Smooth muscle cell (in vitro differentiated cells): ENCODE results near the gene TMCO4. TPM values are rescaled to one million over a fixed set of nuclear protein-coding genes. Genes with fewer than 3 reads are reported as not detected.

Experiments used
- DNase-seq: peaks from one replicate; lab custom pipeline; 2025; ENCODE audit not compliant: unreplicated experiment; lab: John Stamatoyannopoulos, UW
- H2AFZ ChIP-seq: fragments of 200-600 bp; sonication (generic); 2 replicates; pipeline ENCODE4 v1.6.0; 2016; ENCODE audit warnings: antibody characterized with exemption, low read depth, mild to moderate bottlenecking
- H3F3A ChIP-seq: fragments of 200-600 bp; sonication (generic); 2 replicates; pipeline ENCODE4 v1.6.0; 2017; ENCODE audit warnings: antibody characterized with exemption, low read depth
- H3K27ac ChIP-seq: fragments of 200-600 bp; sonication (generic); 2 replicates; pipeline ENCODE4 v1.5.1; 2016; ENCODE audit warnings: low read depth, mild to moderate bottlenecking
- H3K27me3 ChIP-seq: fragments of 200-600 bp; sonication (generic); 2 replicates; pipeline ENCODE4 v1.6.1; 2016; ENCODE audit warnings: low read depth, mild to moderate bottlenecking
- H3K36me3 ChIP-seq: fragments of 200-600 bp; sonication (generic); 2 replicates; pipeline ENCODE4 v1.5.1; 2016; ENCODE audit warnings: low read depth
- H3K4me1 ChIP-seq: fragments of 200-600 bp; sonication (generic); 2 replicates; pipeline ENCODE4 v1.5.1; 2016; ENCODE audit warnings: low read depth
- H3K4me2 ChIP-seq: fragments of 200-600 bp; sonication (generic); 2 replicates; pipeline ENCODE4 v1.6.0; 2016; ENCODE audit warnings: mild to moderate bottlenecking
- H3K4me3 ChIP-seq: fragments of 200-600 bp; sonication (generic); 2 replicates; pipeline ENCODE4 v1.5.1; 2016; ENCODE audit warnings: mild to moderate bottlenecking
- H3K79me2 ChIP-seq: fragments of 200-600 bp; sonication (generic); 2 replicates; pipeline ENCODE4 v1.6.0; 2016; ENCODE audit warnings: low read depth, mild to moderate bottlenecking
- H3K9ac ChIP-seq: fragments of 200-600 bp; sonication (generic); 2 replicates; pipeline ENCODE4 v1.6.0; 2016; ENCODE audit warnings: low read depth
- H3K9me3 ChIP-seq: fragments of 200-600 bp; sonication (generic); replicated peaks from 2 replicates; pipeline ENCODE4 v1.5.1; 2016; ENCODE audit warnings: low read depth
- H4K20me1 ChIP-seq: fragments of 200-600 bp; sonication (generic); 2 replicates; pipeline ENCODE4 v1.6.0; 2016; ENCODE audit warnings: low read depth
- WGBS: methylation state at CpG from one replicate; pipeline ENCODE4 v1.1.7; 2016; ENCODE audit warnings: low lambda C conversion rate; 5-methylcytosine and 5-hydroxymethylcytosine counted together
- polyA plus RNA-seq: library from polyadenylated mRNA; unstranded; fragments of >200 nt; fragmentation: Nextera tagmentation; extraction: Ambion mirVana; gene quantifications from 2 replicates; pipeline ENCODE4 v1.2.1, GENCODE V29; 2016
- total RNA-seq: library from RNA; depleted of rRNA; stranded (reverse); fragments of >200 nt; gene quantifications from 2 replicates; pipeline ENCODE4 v1.2.3, GENCODE V29; 2014
- TF ChIP-seq, protein P1 (sequence below): fragments of 200-600 bp; sonication (generic); IDR thresholded peaks from 2 replicates; pipeline ENCODE4 v1.5.1; 2017; ENCODE audit warnings: borderline replicate concordance, mild to moderate bottlenecking, antibody characterized with exemption; ENCODE audit not compliant: insufficient read depth, poor library complexity, severe bottlenecking

TMCO4 gene
- total and polyA plus RNA-seq, 2 experiments from 2014 or later, result 5.4 to 6.8 TPM

DNA sequence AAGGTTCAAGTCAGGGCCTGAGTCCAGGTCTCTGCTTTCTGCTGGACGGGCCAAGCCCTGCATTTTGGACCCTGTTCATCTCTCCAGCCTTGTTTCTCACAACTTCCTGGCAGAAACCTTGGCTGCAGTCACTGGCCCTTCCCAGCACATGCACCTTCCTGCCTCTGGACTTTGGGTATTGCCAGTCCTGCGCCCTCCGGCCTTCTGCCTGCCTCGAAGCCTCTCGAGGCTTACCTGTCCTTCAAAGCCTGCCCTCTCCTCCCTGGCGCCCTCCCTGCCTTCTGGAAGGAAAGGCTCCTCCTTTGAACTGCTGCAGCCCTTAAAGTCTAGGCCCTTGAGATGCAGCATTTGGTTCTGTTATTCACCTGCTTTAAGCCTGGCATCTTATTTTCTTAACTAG, 82.2 kb downstream of the TMCO4 start:
- Histone ChIP-seq H3K9ac (no peak overlapping the region), H3F3A (no peaks in the 10 kb centered on the region), H2AFZ (no peak overlapping the region), H3K79me2 (no peaks in the 10 kb centered on the region), H4K20me1 (no peaks in the 10 kb centered on the region), H3K4me2 (no peak overlapping the region), H3K4me3 (no peak overlapping the region), H3K4me1 (no peaks in the 10 kb centered on the region), H3K9me3 (no peaks in the 10 kb centered on the region), H3K27me3 (no peaks in the 10 kb centered on the region), H3K27ac (no peak overlapping the region), H3K36me3 (no peaks in the 10 kb centered on the region)
- 90% methylated on average over 6 of the region's 6 CpGs for WGBS
- no peak for DNase-seq
- TF ChIP-seq, protein P1, sequence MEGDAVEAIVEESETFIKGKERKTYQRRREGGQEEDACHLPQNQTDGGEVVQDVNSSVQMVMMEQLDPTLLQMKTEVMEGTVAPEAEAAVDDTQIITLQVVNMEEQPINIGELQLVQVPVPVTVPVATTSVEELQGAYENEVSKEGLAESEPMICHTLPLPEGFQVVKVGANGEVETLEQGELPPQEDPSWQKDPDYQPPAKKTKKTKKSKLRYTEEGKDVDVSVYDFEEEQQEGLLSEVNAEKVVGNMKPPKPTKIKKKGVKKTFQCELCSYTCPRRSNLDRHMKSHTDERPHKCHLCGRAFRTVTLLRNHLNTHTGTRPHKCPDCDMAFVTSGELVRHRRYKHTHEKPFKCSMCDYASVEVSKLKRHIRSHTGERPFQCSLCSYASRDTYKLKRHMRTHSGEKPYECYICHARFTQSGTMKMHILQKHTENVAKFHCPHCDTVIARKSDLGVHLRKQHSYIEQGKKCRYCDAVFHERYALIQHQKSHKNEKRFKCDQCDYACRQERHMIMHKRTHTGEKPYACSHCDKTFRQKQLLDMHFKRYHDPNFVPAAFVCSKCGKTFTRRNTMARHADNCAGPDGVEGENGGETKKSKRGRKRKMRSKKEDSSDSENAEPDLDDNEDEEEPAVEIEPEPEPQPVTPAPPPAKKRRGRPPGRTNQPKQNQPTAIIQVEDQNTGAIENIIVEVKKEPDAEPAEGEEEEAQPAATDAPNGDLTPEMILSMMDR, result no peak

DNA sequence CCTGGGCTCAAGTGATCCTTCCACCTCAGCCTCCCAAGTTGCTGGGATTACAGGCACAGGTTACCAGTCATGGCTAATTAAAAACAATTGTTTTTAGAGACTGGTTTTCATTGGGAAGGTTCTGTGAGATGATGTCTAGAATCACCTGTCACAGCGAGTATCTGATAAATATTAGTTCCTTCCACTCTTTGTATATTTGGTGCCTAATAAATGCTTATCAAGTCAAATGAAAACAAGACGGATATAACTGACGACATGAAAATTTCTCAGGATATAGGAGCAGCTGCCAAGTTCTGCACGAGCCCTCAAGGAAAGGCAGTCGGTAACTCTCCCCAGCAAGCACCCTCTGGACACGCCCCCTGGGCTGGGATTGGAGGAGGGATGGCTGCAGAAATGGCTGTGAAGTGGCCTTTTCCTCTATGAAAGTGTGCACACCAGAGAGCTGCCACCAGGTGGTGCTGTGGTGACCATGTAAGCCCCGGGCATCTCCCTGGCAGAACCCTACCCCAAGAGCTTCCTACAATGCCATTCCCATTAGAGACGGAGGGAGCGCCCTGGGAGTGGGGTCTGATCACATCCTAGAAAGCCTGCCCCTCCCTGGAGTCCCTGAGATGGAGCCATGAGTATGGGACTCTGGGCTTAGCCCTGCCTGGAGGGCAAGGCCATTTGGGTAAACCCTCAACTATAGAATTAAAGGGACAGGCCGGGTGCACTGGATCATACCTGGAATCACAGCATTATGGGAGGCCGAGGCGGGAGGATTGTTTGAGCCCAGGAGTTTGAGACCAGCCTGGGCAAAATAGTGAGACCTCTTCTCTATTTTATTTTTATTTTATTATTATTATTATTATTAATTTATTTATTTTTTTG, 84.1 kb downstream of the TMCO4 start:
- no peaks in the 10 kb centered on the region for H3K79me2 ChIP-seq
- DNase-seq, result peak; percentile 58
- no peak overlapping the region for H2AFZ ChIP-seq
- no peaks in the 10 kb centered on the region for H3K27me3 ChIP-seq
- TF ChIP-seq, protein P1, result peak; percentile 83
- no peaks in the 10 kb centered on the region for H3K9me3 ChIP-seq
- no peak overlapping the region for H3K27ac ChIP-seq
- H3K4me2 ChIP-seq, result no peak overlapping the region
- H3F3A ChIP-seq, result no peaks in the 10 kb centered on the region
- no peaks in the 10 kb centered on the region for H4K20me1 ChIP-seq
- H3K4me3 ChIP-seq, result no peak overlapping the region
- H3K4me1 ChIP-seq, result no peaks in the 10 kb centered on the region
- H3K9ac ChIP-seq, result no peak overlapping the region
- 34% methylated on average over 12 of the region's 12 CpGs for WGBS
- no peaks in the 10 kb centered on the region for H3K36me3 ChIP-seq

DNA sequence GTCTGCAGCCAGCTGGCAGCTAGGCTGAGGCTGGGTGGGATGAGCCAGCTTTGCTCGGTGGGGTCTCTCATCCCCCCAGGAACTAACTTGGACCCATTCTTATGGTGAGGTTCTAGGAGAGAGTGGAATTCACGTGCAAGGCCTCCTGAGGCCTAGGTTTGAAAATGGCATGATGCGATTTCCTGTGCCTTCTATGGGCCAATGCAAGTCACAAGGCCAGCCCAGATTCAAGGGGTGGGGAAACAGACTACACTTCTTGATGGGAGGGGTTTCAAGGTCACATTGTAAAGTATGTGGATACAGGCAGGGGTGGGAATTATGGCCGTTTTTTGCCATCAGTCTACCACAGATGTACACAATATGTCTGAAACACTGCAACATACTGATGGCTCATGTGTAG, 86.8 kb downstream of the TMCO4 start:
- no peaks in the 10 kb centered on the region for H3F3A ChIP-seq
- H3K9me3 ChIP-seq, result no peaks in the 10 kb centered on the region
- DNase-seq, result no peak
- H3K9ac ChIP-seq, result no peak overlapping the region
- H3K36me3 ChIP-seq, result no peaks in the 10 kb centered on the region
- TF ChIP-seq, protein P1, result no peak
- H2AFZ ChIP-seq, result no peak overlapping the region
- H3K27ac ChIP-seq, result no peak overlapping the region
- no peaks in the 10 kb centered on the region for H4K20me1 ChIP-seq
- WGBS, result 79% methylated on average over 4 of the region's 4 CpGs
- H3K4me2 ChIP-seq, result no peak overlapping the region
- H3K27me3 ChIP-seq, result no peaks in the 10 kb centered on the region
- H3K79me2 ChIP-seq, result no peaks in the 10 kb centered on the region
- no peak overlapping the region for H3K4me3 ChIP-seq
- H3K4me1 ChIP-seq, result no peaks in the 10 kb centered on the region
